ENCODE results near the gene SNX3.
"Not testable (repeated sequence)": the region's sequence is repeated elsewhere in the genome, so short reads cannot be mapped to it uniquely, and the experiment has no call there.

Gene SNX3

GRCh38 chr6:108260809-108261569, at the start of gene SNX3:
SNX3 (minus strand) TSS chr6:108261040; CDS start chr6:108260921, 119 bp downstream.
- peak; percentile 80 to 83 for DNase-seq (ENCODE audit: low read depth in 1 of 2, low spot score in 1 of 2)

GRCh38 chr6:108309844-108310243, 49.0 kb upstream of the SNX3 start:
- DNase-seq (ENCODE audit: low read depth in 1 of 2, low spot score in 1 of 2): no peak

GRCh38 chr6:108308641-108309040, 47.8 kb upstream of the SNX3 start:
- not testable (repeated sequence) for DNase-seq (ENCODE audit: low read depth in 1 of 2, low spot score in 1 of 2)

- no peak for DNase-seq (ENCODE audit: low read depth in 1 of 2, low spot score in 1 of 2)
Observed at GRCh38 chr6:108304646-108305045, 43.8 kb upstream of the SNX3 start.

- no peak for DNase-seq (ENCODE audit: low read depth in 1 of 2, low spot score in 1 of 2)
Observed at GRCh38 chr6:108302386-108302785, 41.5 kb upstream of the SNX3 start.

- DNase-seq (ENCODE audit: low read depth in 1 of 2, low spot score in 1 of 2): no peak
Observed at GRCh38 chr6:108295676-108296075, 34.8 kb upstream of the SNX3 start.

GRCh38 chr6:108294727-108295625, 34.1 kb upstream of the SNX3 start, which contains the start of gene AFG1L:
AFG1L (plus strand) TSS chr6:108295054; CDS start chr6:108295080, 26 bp downstream.
- peak; percentile 75 to 81 for DNase-seq (ENCODE audit: low read depth in 1 of 2, low spot score in 1 of 2)

GRCh38 chr6:108294297-108294726, 33.5 kb upstream of the SNX3 start:
- no peak for DNase-seq (ENCODE audit: low read depth in 1 of 2, low spot score in 1 of 2)

GRCh38 chr6:108293527-108294296, 32.9 kb upstream of the SNX3 start:
- DNase-seq (ENCODE audit: low read depth in 1 of 2, low spot score in 1 of 2): no peak

- not testable (repeated sequence) for DNase-seq (ENCODE audit: low read depth in 1 of 2, low spot score in 1 of 2)
Observed at GRCh38 chr6:108292561-108292960, 31.7 kb upstream of the SNX3 start.

GRCh38 chr6:108291091-108291490, 30.3 kb upstream of the SNX3 start:
- no peak for DNase-seq (ENCODE audit: low read depth in 1 of 2, low spot score in 1 of 2)

GRCh38 chr6:108288742-108289141, 27.9 kb upstream of the SNX3 start:
- DNase-seq (ENCODE audit: low read depth in 1 of 2, low spot score in 1 of 2): no peak

GRCh38 chr6:108287373-108287772, 26.5 kb upstream of the SNX3 start:
- no peak for DNase-seq (ENCODE audit: low read depth in 1 of 2, low spot score in 1 of 2)

GRCh38 chr6:108286366-108286765, 25.5 kb upstream of the SNX3 start:
- DNase-seq (ENCODE audit: low read depth in 1 of 2, low spot score in 1 of 2): no peak

GRCh38 chr6:108285381-108285780, 24.5 kb upstream of the SNX3 start:
- no peak for DNase-seq (ENCODE audit: low read depth in 1 of 2, low spot score in 1 of 2)

GRCh38 chr6:108277831-108278230, 17.0 kb upstream of the SNX3 start:
- no peak for DNase-seq (ENCODE audit: low read depth in 1 of 2, low spot score in 1 of 2)

- DNase-seq (ENCODE audit: low read depth in 1 of 2, low spot score in 1 of 2): no peak
Observed at GRCh38 chr6:108277295-108277694, 16.5 kb upstream of the SNX3 start.

GRCh38 chr6:108275976-108276375, 15.1 kb upstream of the SNX3 start:
- no peak for DNase-seq (ENCODE audit: low read depth in 1 of 2, low spot score in 1 of 2)

GRCh38 chr6:108274546-108274945, 13.7 kb upstream of the SNX3 start:
- no peak for DNase-seq (ENCODE audit: low read depth in 1 of 2, low spot score in 1 of 2)

- not testable (repeated sequence) for DNase-seq (ENCODE audit: low read depth in 1 of 2, low spot score in 1 of 2)
Observed at GRCh38 chr6:108269955-108270354, 9.1 kb upstream of the SNX3 start.

GRCh38 chr6:108268845-108269244, 8.0 kb upstream of the SNX3 start:
- no peak for DNase-seq (ENCODE audit: low read depth in 1 of 2, low spot score in 1 of 2)
